Skeletal muscle satellite cell (primary cell): ENCODE results near the gene RARB.

Experiments used
- H3K27me3 ChIP-seq: 2 replicates; pipeline ENCODE4 v1.7.0; 2013; ENCODE audit warnings: low read length; ENCODE audit not compliant: control insufficient read depth, insufficient read depth
- H3K36me3 ChIP-seq: 2 replicates; pipeline ENCODE4 v1.7.0; 2013; ENCODE audit warnings: mild to moderate bottlenecking, control low read depth, low read length; ENCODE audit not compliant: insufficient read depth
- H3K4me1 ChIP-seq: 2 replicates; pipeline ENCODE4 v1.7.0; 2013; ENCODE audit warnings: low read length; ENCODE audit not compliant: control insufficient read depth, insufficient read depth
- H3K4me2 ChIP-seq: 2 replicates; pipeline ENCODE4 v1.7.0; 2013; ENCODE audit warnings: mild to moderate bottlenecking, low read length
- H3K4me3 ChIP-seq: 2 replicates; pipeline ENCODE4 v1.7.0; 2013; ENCODE audit warnings: low read length
- H3K9ac ChIP-seq: 2 replicates; pipeline ENCODE4 v1.7.0; 2013; ENCODE audit warnings: mild to moderate bottlenecking, low read depth, low read length, moderate library complexity
- H3K9me3 ChIP-seq: replicated peaks from 2 replicates; pipeline ENCODE4 v1.7.0; 2013; ENCODE audit warnings: mild to moderate bottlenecking, control low read depth, low read length

The RARB gene

DNA sequence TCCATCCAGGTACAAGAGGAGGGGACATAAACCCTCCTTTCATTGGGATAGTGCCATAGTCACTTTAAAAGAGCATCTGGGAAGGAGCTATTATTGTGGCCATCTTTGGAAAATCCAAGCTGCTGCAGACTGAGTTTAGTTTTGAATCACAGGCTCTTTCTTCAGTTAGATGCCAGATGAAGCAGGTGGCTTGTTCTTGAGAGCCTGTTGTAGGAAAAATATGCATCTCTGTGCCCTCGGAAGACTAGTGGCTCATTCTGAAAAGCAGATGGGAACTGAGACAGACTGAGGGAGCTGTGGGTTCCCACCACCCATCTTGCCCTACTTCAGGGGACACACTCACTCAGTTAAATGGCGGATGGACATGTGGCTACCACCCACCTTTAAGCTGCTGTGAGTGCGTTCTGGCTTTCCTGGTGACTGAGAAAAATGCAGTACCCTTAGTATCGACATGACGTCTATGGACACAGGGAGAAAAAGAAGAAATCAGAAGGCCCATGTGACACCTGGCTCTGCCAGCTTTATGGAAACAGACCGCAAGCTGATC, 50.2 kb downstream of the RARB start:
- Histone ChIP-seq H3K4me2 (no peak overlapping the region), H3K27me3 (no peaks in the 10 kb centered on the region), H3K4me1 (no peaks in the 10 kb centered on the region), H3K4me3 (no peak overlapping the region), H3K9me3 (no peaks in the 10 kb centered on the region), H3K9ac (no peak overlapping the region), H3K36me3 (no peaks in the 10 kb centered on the region)

DNA sequence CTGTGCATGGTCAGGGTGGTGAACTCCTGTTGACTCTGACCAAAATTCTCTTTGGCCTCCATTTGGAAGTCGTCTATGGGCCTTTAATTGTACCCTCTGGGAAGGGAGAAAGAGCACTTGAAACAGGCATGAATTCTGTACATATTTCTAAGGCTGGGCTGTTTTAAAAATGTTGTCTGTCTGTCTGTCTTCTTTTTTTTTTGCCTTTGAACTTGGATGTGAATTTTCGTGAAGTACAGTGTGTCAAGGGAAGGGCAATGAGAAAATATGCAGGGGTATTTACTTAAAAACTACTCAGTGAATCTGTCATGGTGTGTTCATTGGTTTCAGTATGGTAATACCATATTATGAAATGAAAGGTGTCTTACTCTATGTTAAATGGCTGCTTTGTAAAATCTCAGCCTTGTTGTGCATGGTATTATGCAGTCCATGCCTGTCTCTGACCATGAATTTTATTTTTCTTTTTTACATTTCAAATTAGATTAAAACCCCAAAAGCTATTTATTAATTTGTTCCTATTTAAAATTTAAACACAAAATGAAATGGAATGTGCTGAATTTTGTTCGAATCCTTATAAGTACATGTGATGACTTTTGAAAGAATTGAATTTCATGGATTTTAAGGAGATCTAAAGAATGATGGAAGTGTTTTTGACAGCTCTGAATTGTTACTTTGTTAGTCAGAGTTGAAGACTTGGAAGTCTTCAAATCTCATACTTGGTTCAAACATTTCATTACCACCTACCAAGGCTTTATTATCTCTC, 51.1 kb downstream of the RARB start:
- Histone ChIP-seq H3K9me3 (no peaks in the 10 kb centered on the region), H3K27me3 (no peaks in the 10 kb centered on the region), H3K36me3 (no peaks in the 10 kb centered on the region), H3K4me2 (no peak overlapping the region), H3K9ac (no peak overlapping the region), H3K4me3 (no peak overlapping the region), H3K4me1 (no peaks in the 10 kb centered on the region)

DNA sequence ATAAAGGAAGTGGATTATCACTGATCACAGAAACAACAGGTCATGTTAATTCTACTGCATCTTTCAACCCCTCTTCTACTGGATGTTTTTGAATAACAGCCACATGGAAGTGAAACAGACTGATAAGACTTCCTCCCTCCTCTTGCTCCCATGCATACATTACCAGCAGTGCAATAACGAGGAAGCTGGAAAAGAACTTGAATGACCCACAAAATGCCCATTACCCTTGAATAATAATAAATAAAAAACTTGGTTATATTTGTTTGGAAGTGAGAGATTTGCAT, 51.6 kb downstream of the RARB start:
- H3K4me3 ChIP-seq: no peak overlapping the region
- no peaks in the 10 kb centered on the region for H3K27me3 ChIP-seq
- no peak overlapping the region for H3K9ac ChIP-seq
- H3K36me3 ChIP-seq: no peaks in the 10 kb centered on the region
- H3K9me3 ChIP-seq: no peaks in the 10 kb centered on the region
- no peak overlapping the region for H3K4me2 ChIP-seq
- no peaks in the 10 kb centered on the region for H3K4me1 ChIP-seq

DNA sequence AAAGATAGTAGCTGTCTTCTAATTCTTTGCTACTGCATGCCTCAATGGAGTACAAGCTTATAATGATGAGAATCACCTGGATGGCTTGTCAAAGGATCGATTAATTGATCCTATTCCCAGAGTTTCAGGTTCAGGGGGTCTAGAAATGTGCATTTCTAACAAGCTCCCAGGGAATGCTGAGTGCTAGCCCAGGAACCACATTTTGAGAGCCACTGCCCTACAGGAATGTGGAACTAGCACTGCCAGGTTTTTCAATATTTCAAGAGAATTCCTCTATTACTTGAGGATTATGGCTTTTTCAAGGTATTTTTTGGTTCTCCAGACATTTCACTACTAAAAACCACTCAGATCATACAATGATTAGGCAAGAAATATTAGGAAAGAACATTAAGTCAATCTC, 52.7 kb downstream of the RARB start:
- Histone ChIP-seq H3K27me3 (no peaks in the 10 kb centered on the region), H3K9me3 (no peaks in the 10 kb centered on the region), H3K4me3 (no peak overlapping the region), H3K4me1 (no peaks in the 10 kb centered on the region), H3K4me2 (no peak overlapping the region), H3K36me3 (no peaks in the 10 kb centered on the region), H3K9ac (no peak overlapping the region)

DNA sequence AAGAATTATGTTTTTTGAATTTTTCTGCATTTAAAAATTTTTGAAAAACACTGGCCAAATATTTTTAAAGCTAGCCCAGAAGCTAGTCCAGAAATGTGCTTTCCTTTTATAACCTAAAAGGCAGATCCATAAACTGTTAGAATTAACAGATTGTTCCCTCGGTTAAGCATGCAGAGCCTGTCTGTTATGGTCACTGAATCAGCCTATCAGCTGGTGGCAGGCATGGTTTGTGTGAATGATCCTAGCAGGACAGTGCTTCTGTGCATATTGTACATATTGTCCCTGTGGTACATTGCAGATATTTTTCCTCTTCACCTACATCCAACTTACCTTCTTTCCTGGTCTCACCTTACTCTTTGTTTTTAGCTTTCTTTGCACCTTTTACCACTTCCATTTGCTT, 53.3 kb downstream of the RARB start:
- Histone ChIP-seq H3K4me3 (no peak overlapping the region), H3K9me3 (no peaks in the 10 kb centered on the region), H3K4me2 (no peak overlapping the region), H3K36me3 (no peaks in the 10 kb centered on the region), H3K9ac (no peak overlapping the region), H3K4me1 (no peaks in the 10 kb centered on the region), H3K27me3 (no peaks in the 10 kb centered on the region)

DNA sequence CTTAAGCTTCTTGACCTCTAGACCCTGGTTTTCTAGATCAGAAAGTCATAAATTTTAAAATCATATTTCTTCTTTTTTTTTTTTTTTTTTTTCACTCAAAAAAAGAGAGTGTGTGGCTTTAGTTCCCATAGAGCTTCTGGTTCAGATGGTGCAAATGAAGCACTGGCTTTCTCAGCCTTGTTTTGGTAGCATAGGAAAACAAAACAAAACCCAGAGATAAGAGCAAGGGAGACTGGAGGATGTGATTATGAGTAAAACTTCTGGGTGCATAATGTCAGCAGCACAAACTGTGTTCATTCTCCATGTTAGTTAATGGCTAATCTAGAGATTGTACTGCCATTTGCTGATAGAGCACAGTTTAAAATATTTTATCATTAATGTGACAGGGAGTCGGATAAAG, 55.4 kb downstream of the RARB start:
- Histone ChIP-seq H3K9ac (no peak overlapping the region), H3K4me2 (no peak overlapping the region), H3K9me3 (no peaks in the 10 kb centered on the region), H3K36me3 (no peaks in the 10 kb centered on the region), H3K27me3 (no peaks in the 10 kb centered on the region), H3K4me1 (no peaks in the 10 kb centered on the region), H3K4me3 (no peak overlapping the region)

DNA sequence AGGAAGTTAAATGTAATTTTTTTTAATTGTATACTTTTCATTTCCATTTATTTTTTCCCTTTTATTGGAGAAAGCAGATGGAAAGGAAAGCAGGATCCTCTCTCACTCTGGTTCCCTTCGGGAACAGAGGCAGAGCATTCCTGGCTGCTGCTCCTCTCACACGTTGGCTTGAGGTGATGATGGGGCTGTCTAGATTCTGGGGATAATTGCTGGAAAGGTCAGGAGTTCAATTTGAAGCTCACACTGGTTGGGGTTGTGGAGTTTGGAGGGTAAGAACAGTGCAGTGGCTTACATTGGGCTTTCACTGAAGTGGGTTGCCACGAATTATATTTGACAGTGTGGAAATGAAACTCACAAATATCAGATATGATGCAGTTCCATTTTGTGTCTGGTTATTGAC, 57.6 kb downstream of the RARB start:
- H3K9me3 ChIP-seq: no peaks in the 10 kb centered on the region
- no peaks in the 10 kb centered on the region for H3K36me3 ChIP-seq
- no peak overlapping the region for H3K9ac ChIP-seq
- no peak overlapping the region for H3K4me3 ChIP-seq
- H3K4me2 ChIP-seq: no peak overlapping the region
- H3K27me3 ChIP-seq: no peaks in the 10 kb centered on the region
- no peaks in the 10 kb centered on the region for H3K4me1 ChIP-seq

DNA sequence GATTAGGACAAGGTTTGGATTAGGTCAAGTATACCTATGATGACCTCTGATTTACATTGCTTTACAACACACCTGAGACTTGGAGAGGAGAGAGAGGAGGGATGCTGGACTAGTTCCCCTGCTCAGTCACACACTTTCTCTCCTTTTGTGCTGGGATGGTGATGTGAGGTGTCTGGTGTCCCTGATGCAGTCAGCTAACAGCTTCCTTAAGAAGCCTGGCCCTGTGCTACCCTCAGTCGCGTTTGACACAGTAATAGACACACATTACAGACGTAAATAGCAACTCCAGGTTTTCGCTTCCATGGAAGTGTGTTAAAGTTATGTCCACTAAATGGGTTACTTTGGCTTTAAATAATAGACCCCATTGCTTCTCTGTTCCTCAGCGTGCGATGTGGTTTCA, 58.9 kb downstream of the RARB start:
- H3K4me3 ChIP-seq: no peak overlapping the region
- no peaks in the 10 kb centered on the region for H3K4me1 ChIP-seq
- H3K36me3 ChIP-seq: no peaks in the 10 kb centered on the region
- H3K9me3 ChIP-seq: no peaks in the 10 kb centered on the region
- H3K9ac ChIP-seq: no peak overlapping the region
- H3K27me3 ChIP-seq: no peaks in the 10 kb centered on the region
- no peak overlapping the region for H3K4me2 ChIP-seq

DNA sequence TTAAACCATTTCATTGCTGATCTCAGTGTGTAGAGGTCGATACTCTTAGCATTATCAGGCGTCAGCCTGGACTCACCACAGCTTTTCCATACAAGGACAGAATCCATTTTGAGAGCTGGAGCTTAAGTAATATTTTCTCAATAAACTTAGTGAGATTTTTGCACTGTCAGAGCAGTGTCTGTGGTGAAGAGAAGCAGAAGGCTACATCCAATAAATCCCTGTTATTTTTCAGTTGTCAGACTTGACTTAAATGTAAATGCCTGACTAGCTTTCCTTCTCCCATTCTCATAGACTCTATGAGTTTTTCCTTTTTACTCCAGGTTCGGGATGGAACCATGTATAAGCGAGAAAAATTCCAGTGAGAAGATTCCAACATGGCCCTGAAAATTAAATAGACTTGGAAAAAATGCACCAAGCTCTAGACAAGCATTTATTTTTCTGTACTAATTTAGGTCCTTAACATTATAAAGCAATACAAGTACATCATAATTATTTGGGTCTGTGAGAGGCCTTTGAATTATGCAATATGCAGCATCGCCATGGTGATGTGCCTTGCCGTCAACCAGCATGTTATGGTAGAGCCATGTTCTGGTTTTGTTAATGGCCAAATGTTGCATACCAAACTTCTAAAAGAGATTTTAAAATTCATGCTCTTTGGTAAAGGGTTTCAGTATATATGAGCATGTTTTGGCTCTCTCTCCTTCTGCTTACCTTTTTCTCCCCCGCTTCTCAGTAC, 62.0 kb downstream of the RARB start:
- no peak overlapping the region for H3K4me3 ChIP-seq
- H3K4me1 ChIP-seq: no peaks in the 10 kb centered on the region
- no peaks in the 10 kb centered on the region for H3K27me3 ChIP-seq
- no peak overlapping the region for H3K4me2 ChIP-seq
- no peaks in the 10 kb centered on the region for H3K36me3 ChIP-seq
- H3K9ac ChIP-seq: no peak overlapping the region
- peaks cover 17% of the 10 kb centered on the region for H3K9me3 ChIP-seq

DNA sequence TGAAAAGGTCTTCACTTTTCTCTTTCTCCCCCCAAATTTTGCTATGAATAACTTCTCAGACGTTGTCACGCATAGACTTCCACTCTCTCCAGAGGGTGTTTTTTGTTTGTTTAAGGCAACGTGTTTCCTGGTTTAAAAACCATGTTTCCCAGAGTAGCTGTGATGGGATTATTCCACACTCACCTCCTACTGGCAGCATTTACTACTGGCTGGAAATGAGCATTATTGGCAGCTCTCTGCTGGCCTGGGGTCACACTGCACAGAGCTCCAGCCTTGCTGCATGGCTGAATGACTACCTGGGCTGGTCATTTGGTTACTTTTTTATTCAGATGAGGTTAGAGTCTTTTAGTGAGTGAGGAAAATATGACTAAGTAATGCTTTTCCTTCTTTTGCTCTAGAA, 65.2 kb downstream of the RARB start:
- Histone ChIP-seq H3K27me3 (no peaks in the 10 kb centered on the region), H3K4me1 (no peaks in the 10 kb centered on the region), H3K4me2 (no peak overlapping the region), H3K9me3 (peaks cover 18% of the 10 kb centered on the region), H3K9ac (no peak overlapping the region), H3K36me3 (no peaks in the 10 kb centered on the region), H3K4me3 (no peak overlapping the region)

DNA sequence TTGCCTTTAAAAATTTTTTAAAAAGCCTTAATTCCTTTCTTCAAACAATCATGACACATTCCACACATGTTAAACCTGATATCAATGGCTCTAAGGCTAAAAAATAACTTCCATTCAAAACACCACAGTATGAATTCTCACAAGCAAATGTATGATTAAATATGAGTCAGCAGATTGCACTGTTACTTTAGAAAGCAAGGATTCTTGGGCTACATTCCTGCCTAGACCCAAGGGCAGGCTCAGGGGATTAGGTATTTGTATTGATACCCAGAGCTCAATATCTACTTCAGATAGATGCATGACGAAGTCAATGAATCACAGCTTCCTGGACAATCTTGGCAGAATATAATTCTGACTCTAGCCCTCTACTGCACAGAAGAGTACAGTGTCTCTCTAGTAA, 65.7 kb downstream of the RARB start:
- H3K9me3 ChIP-seq: peaks cover 18% of the 10 kb centered on the region
- H3K4me1 ChIP-seq: no peaks in the 10 kb centered on the region
- no peak overlapping the region for H3K9ac ChIP-seq
- H3K4me3 ChIP-seq: no peak overlapping the region
- no peaks in the 10 kb centered on the region for H3K36me3 ChIP-seq
- no peak overlapping the region for H3K4me2 ChIP-seq
- H3K27me3 ChIP-seq: no peaks in the 10 kb centered on the region

DNA sequence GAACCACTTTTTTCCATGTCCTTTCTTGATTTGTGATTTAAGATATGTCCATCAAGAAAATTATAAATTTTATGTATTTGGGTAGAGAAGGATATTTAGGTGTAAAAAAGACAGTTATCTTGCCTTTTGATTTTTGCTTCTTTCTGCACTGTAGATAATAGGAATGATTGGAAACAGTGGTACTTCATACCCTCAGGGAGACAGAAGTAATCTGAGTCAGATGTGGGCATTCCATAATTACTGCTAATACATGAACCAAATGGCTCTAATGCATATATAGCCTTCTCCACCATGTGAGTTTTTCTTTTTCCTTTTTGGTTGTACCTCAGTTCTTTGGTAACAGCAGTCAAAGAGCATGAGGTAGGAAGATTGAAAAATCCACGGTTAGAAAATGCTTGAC, 67.2 kb downstream of the RARB start:
- H3K27me3 ChIP-seq: no peaks in the 10 kb centered on the region
- no peak overlapping the region for H3K4me2 ChIP-seq
- H3K4me1 ChIP-seq: no peaks in the 10 kb centered on the region
- no peaks in the 10 kb centered on the region for H3K36me3 ChIP-seq
- H3K9me3 ChIP-seq: peaks cover 18% of the 10 kb centered on the region
- no peak overlapping the region for H3K4me3 ChIP-seq
- no peak overlapping the region for H3K9ac ChIP-seq
